ENCODE results near the gene JAM2.

The JAM2 gene

GRCh38 chr21:25744854-25745253, 105.8 kb downstream of the JAM2 start:
- no peak for DNase-seq (ENCODE audit: low read depth)
- no peak overlapping the region for H3K4me3 ChIP-seq (ENCODE audit: low read depth, low read length)
- no peak for TF ChIP-seq POLR2A (IDR thresholded peaks at IDR 0.05; ENCODE audit: extremely low read depth, insufficient read length)
- TF ChIP-seq MYC (IDR thresholded peaks at IDR 0.05; ENCODE audit: low read depth, low read length), result no peak
- TF ChIP-seq CTCF (IDR thresholded peaks at IDR 0.05; ENCODE audit: low read depth, low read length), result no peak
- TF ChIP-seq MAX (IDR thresholded peaks at IDR 0.05; ENCODE audit: low read depth, low read length), result no peak

DNA sequence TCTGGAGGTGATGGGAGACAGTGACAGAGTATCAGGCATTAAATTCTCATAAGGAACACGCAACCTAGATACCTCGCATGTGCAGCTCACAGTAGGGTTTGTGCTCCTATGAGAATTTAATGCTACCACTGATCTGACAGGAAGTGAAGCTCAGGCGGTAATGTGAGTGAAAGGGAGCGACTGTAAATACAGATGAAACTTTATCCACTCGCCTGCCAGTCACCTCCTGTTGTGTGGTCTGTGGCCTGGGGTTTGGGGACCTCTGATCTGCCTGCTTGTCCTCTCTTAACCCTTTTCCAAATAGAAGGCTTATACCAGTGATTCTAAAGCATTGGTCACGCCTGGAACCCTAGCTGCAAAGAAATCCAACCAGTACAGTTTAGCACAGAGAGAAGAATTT, 111.0 kb downstream of the JAM2 start:
- DNase-seq (ENCODE audit: low read depth), result peak; percentile 25
- H3K4me3 ChIP-seq (ENCODE audit: low read depth, low read length), result no peak overlapping the region
- TF ChIP-seq MAX (IDR thresholded peaks at IDR 0.05; ENCODE audit: low read depth, low read length), result no peak
- TF ChIP-seq MYC (IDR thresholded peaks at IDR 0.05; ENCODE audit: low read depth, low read length), result no peak
- TF ChIP-seq CTCF (IDR thresholded peaks at IDR 0.05; ENCODE audit: low read depth, low read length), result no peak
- no peak for TF ChIP-seq POLR2A (IDR thresholded peaks at IDR 0.05; ENCODE audit: extremely low read depth, insufficient read length)

- no peak for DNase-seq (ENCODE audit: low read depth)
- no peak overlapping the region for H3K4me3 ChIP-seq (ENCODE audit: low read depth, low read length)
- TF ChIP-seq MYC (IDR thresholded peaks at IDR 0.05; ENCODE audit: low read depth, low read length), result no peak
- no peak for TF ChIP-seq MAX (IDR thresholded peaks at IDR 0.05; ENCODE audit: low read depth, low read length)
- TF ChIP-seq CTCF (IDR thresholded peaks at IDR 0.05; ENCODE audit: low read depth, low read length), result no peak
- no peak for TF ChIP-seq POLR2A (IDR thresholded peaks at IDR 0.05; ENCODE audit: extremely low read depth, insufficient read length)
Observed at GRCh38 chr21:25752416-25752815, 113.4 kb downstream of the JAM2 start.

GRCh38 chr21:25756190-25756932, 117.3 kb downstream of the JAM2 start:
- TF ChIP-seq CTCF (IDR thresholded peaks at IDR 0.05; ENCODE audit: low read depth, low read length) (no peak), MAX (IDR thresholded peaks at IDR 0.05; ENCODE audit: low read depth, low read length) (no peak), MYC (IDR thresholded peaks at IDR 0.05; ENCODE audit: low read depth, low read length) (no peak), POLR2A (IDR thresholded peaks at IDR 0.05; ENCODE audit: extremely low read depth, insufficient read length) (no peak)
- DNase-seq (ENCODE audit: low read depth), result no peak
- no peak overlapping the region for H3K4me3 ChIP-seq (ENCODE audit: low read depth, low read length)

- no peak for DNase-seq (ENCODE audit: low read depth)
- H3K4me3 ChIP-seq (ENCODE audit: low read depth, low read length), result no peak overlapping the region
- TF ChIP-seq CTCF (IDR thresholded peaks at IDR 0.05; ENCODE audit: low read depth, low read length), result no peak
- TF ChIP-seq MAX (IDR thresholded peaks at IDR 0.05; ENCODE audit: low read depth, low read length), result no peak
- TF ChIP-seq MYC (IDR thresholded peaks at IDR 0.05; ENCODE audit: low read depth, low read length), result no peak
- no peak for TF ChIP-seq POLR2A (IDR thresholded peaks at IDR 0.05; ENCODE audit: extremely low read depth, insufficient read length)
Observed at GRCh38 chr21:25757531-25757930, 118.5 kb downstream of the JAM2 start.

All from NB4 (cell line).